Gastroesophageal sphincter (tissue), 3 donors: ENCODE data around the gene MAN2A1.

ENCODE experiments used
- EP300 ChIP-seq: sonication (generic); formaldehyde crosslinking; IDR thresholded peaks from one replicate; pipeline ENCODE4 v1.6.1; 2017; ENCODE audit warnings: antibody characterized with exemption, mild to moderate bottlenecking
- POLR2A ChIP-seq, 2 donors: fragments of 450-650 bp; IDR thresholded peaks; one replicate each; pipeline ENCODE4 v1.6.1; 2017; ENCODE audit warnings: antibody characterized with exemption in 2 of 2, mild to moderate bottlenecking in 2 of 2, moderate library complexity in 1 of 2
- POLR2AphosphoS5 ChIP-seq: sonication (generic); formaldehyde crosslinking; IDR thresholded peaks from one replicate; pipeline ENCODE4 v1.6.1; 2017; ENCODE audit warnings: antibody characterized with exemption
- TF ChIP-seq, protein P1 (sequence below), 4 experiments: fragments of 200-600 bp in 2 of 4; fragments of 450-650 bp in 2 of 4; sonication (generic) in 1 of 4; IDR thresholded peaks; one replicate each; pipeline ENCODE4 v1.5.1; 2017 to 2019; ENCODE audit warnings: antibody characterized with exemption in 4 of 4, mild to moderate bottlenecking in 2 of 4, moderate library complexity in 2 of 4

- TF ChIP-seq, protein P1, sequence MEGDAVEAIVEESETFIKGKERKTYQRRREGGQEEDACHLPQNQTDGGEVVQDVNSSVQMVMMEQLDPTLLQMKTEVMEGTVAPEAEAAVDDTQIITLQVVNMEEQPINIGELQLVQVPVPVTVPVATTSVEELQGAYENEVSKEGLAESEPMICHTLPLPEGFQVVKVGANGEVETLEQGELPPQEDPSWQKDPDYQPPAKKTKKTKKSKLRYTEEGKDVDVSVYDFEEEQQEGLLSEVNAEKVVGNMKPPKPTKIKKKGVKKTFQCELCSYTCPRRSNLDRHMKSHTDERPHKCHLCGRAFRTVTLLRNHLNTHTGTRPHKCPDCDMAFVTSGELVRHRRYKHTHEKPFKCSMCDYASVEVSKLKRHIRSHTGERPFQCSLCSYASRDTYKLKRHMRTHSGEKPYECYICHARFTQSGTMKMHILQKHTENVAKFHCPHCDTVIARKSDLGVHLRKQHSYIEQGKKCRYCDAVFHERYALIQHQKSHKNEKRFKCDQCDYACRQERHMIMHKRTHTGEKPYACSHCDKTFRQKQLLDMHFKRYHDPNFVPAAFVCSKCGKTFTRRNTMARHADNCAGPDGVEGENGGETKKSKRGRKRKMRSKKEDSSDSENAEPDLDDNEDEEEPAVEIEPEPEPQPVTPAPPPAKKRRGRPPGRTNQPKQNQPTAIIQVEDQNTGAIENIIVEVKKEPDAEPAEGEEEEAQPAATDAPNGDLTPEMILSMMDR (IDR thresholded peaks at IDR 0.05), result no peak
- TF ChIP-seq POLR2A (IDR thresholded peaks at IDR 0.05) (no peak), POLR2AphosphoS5 (no peak), EP300 (no peak)
These were observed 163.7 kb downstream of the MAN2A1 start for GRCh38 chr5:109853377-109853776.
